ENCODE data around the gene HSD17B3. TPM values are rescaled to one million over a fixed set of nuclear protein-coding genes. Genes with fewer than 3 reads are reported as not detected.

The HSD17B3 gene
- polyA plus RNA-seq, 1 donor = 1.9 TPM

DNA sequence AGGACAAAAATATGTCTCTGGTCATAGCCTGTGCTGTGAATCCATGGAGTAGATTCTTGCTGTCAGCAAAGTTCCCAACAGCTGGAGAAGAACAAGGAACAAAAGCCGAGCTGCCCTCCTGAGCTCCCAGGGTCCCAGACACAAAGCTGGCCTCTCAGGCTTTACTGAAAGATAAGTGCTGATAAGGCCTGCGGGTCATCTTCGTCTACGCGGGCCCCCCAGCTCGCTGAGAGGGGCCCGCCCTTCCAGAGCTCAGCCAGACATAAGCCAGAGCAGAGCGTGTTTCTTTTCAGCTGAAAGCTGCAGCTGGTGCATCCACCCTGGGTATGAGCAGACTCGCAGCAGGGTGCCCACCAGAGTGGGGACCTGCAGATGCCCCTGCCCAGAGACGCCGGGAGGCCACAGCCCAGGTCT is 84.7 kb downstream of the HSD17B3 start:
- H3K4me3 ChIP-seq (ENCODE audit: low read length) = no peak overlapping the region
- H3K4me1 ChIP-seq (ENCODE audit: control insufficient read depth, insufficient read depth, low read length) = peaks cover 12% of the 10 kb centered on the region
- peaks cover 10% of the 10 kb centered on the region for H3K27me3 ChIP-seq (ENCODE audit: control insufficient read depth, insufficient read depth, low read length)
- H3K36me3 ChIP-seq (ENCODE audit: control insufficient read depth, insufficient read depth, low read length) = no peaks in the 10 kb centered on the region
- H3K27ac ChIP-seq (ENCODE audit: low read length) = peak overlapping the region; percentile 15
- WGBS (ENCODE audit: insufficient coverage, low lambda C conversion rate) = no CpG with 5 or more reads among the region's 11 CpGs
- DNase-seq = peak in 1 of 2 donors; percentile 59
- peaks cover 9% of the 10 kb centered on the region for H3K9me3 ChIP-seq (ENCODE audit: control insufficient read depth, low read depth, low read length)

- Histone ChIP-seq H3K36me3 (ENCODE audit: control insufficient read depth, insufficient read depth, low read length) (no peaks in the 10 kb centered on the region), H3K27me3 (ENCODE audit: control insufficient read depth, insufficient read depth, low read length) (peaks cover 7% of the 10 kb centered on the region), H3K27ac (ENCODE audit: low read length) (no peak overlapping the region)
Measured at GRCh38 chr9:96216583-96216982, 85.4 kb downstream of the HSD17B3 start.

DNA sequence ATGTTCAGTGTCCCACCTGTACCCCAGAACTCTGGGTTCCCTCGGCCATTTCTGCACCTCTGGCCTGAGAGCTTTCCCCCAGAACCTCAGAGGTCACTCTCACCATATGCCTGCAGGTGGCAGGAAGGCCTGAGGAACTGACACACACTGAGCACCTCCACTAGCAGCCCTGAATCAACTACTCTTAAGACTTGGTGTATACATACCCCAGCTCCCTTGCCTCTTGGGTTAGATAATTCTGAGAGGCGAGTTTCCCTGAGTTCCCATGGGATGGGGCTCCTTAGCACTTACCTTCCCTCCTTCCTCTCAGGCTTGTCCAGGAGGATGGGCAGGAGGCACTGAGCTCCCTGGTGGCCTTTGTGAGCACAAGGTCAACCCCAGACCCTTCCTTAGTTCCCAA is 86.1 kb downstream of the HSD17B3 start:
- no CpG with 5 or more reads among the region's 2 CpGs for WGBS (ENCODE audit: insufficient coverage, low lambda C conversion rate)
- no peak for DNase-seq
- Histone ChIP-seq H3K27ac (ENCODE audit: low read length) (no peak overlapping the region), H3K9me3 (ENCODE audit: control insufficient read depth, low read depth, low read length) (peaks cover 9% of the 10 kb centered on the region), H3K4me3 (ENCODE audit: low read length) (no peak overlapping the region), H3K27me3 (ENCODE audit: control insufficient read depth, insufficient read depth, low read length) (peaks cover 9% of the 10 kb centered on the region), H3K36me3 (ENCODE audit: control insufficient read depth, insufficient read depth, low read length) (no peaks in the 10 kb centered on the region), H3K4me1 (ENCODE audit: control insufficient read depth, insufficient read depth, low read length) (peaks cover 12% of the 10 kb centered on the region)

More at GRCh38 chr9:96216583-96216982, 85.4 kb downstream of the HSD17B3 start:
- DNase-seq = no peak
- H3K4me1 ChIP-seq (ENCODE audit: control insufficient read depth, insufficient read depth, low read length) = peaks cover 12% of the 10 kb centered on the region
- WGBS (ENCODE audit: insufficient coverage, low lambda C conversion rate) = no CpG with 5 or more reads among the region's 5 CpGs
- peaks cover 9% of the 10 kb centered on the region for H3K9me3 ChIP-seq (ENCODE audit: control insufficient read depth, low read depth, low read length)
- no peak overlapping the region for H3K4me3 ChIP-seq (ENCODE audit: low read length)

DNA sequence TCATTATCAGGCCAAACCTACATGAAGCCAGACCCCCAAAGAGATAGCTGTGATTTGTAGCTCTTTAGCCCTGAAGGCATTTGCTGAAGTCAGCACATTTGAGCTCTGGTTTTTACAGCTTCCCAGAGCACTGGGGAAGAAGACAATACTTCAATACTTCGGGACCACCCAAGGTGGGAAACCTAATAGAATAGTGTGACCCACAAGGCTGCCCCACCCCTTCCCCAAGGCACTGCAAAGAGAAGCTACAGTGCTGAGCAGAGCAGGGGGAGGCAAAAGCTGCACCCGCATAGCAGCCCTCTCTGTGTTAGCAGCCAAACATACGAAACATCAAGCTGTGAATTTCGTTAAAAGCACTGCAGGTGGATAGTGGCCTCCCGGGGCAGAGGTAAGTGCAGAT is 87.3 kb downstream of the HSD17B3 start:
- peaks cover 9% of the 10 kb centered on the region for H3K27me3 ChIP-seq (ENCODE audit: control insufficient read depth, insufficient read depth, low read length)
- no peak overlapping the region for H3K27ac ChIP-seq (ENCODE audit: low read length)
- peaks cover 7% of the 10 kb centered on the region for H3K9me3 ChIP-seq (ENCODE audit: control insufficient read depth, low read depth, low read length)
- no CpG with 5 or more reads among the region's 5 CpGs for WGBS (ENCODE audit: insufficient coverage, low lambda C conversion rate)
- peaks cover 12% of the 10 kb centered on the region for H3K4me1 ChIP-seq (ENCODE audit: control insufficient read depth, insufficient read depth, low read length)
- no peak overlapping the region for H3K4me3 ChIP-seq (ENCODE audit: low read length)
- H3K36me3 ChIP-seq (ENCODE audit: control insufficient read depth, insufficient read depth, low read length) = no peaks in the 10 kb centered on the region
- DNase-seq = no peak

GRCh38 chr9:96209407-96210271 is 92.3 kb downstream of the HSD17B3 start:
- 100% methylated on average over 3 of the region's 7 CpGs for WGBS (ENCODE audit: insufficient coverage, low lambda C conversion rate)
- Histone ChIP-seq H3K27ac (ENCODE audit: low read length) (no peak overlapping the region), H3K27me3 (ENCODE audit: control insufficient read depth, insufficient read depth, low read length) (peaks cover 6% of the 10 kb centered on the region), H3K36me3 (ENCODE audit: control insufficient read depth, insufficient read depth, low read length) (no peaks in the 10 kb centered on the region), H3K4me3 (ENCODE audit: low read length) (no peak overlapping the region), H3K9me3 (ENCODE audit: control insufficient read depth, low read depth, low read length) (no peaks in the 10 kb centered on the region), H3K4me1 (ENCODE audit: control insufficient read depth, insufficient read depth, low read length) (no peaks in the 10 kb centered on the region)
- DNase-seq = no peak

DNA sequence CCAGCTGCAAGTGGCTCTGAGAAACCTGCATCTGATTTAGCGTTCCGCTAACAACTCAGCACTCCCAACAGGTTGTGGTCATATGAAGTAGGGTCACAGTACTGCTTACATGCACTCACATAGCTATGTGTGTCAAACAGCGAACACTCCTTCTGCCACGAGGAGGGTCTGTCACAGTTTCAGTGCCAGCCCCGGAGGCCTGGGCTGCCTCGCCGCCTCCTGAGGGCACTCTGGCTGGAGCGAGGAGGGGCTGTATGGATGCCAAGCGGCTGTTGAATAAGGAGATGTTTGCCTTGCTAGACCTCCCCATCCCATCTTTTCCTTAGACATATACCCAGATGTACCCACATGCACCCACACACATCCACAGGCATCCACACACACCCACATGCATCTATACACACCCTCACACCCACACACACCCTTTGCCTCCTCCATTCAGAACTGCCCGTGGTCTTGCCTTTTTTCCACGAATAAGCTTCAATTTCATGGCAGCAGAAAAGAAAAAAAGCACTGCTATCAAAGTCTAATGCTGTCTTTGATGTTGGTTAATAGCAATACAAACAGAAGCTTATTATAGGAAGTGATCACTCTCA is 95.7 kb downstream of the HSD17B3 start:
- DNase-seq = no peak
- no CpG with 5 or more reads among the region's 11 CpGs for WGBS (ENCODE audit: insufficient coverage, low lambda C conversion rate)
- no peaks in the 10 kb centered on the region for H3K36me3 ChIP-seq (ENCODE audit: control insufficient read depth, insufficient read depth, low read length)

DNA sequence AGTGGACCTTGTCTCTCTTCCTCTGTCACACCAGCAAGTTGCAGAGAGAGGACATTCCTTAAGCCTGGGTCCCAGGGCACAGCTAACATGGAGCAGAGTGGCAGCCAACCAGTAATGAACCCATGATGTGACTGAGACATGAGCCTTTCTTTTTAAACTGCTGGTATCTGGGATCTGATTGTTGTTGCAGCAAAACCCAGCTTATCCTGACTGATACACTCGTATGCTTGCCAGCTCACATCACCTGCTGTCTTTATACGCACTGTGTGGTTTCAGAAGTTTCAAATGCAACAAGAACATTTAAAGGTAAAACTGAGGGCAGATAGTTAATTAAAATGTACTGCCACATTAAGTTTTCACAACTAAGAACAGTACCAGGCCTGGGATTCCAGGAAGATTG is 97.1 kb downstream of the HSD17B3 start:
- Histone ChIP-seq H3K36me3 (ENCODE audit: control insufficient read depth, insufficient read depth, low read length) (no peaks in the 10 kb centered on the region), H3K9me3 (ENCODE audit: control insufficient read depth, low read depth, low read length) (peaks cover 3% of the 10 kb centered on the region), H3K4me1 (ENCODE audit: control insufficient read depth, insufficient read depth, low read length) (no peaks in the 10 kb centered on the region), H3K27me3 (ENCODE audit: control insufficient read depth, insufficient read depth, low read length) (no peaks in the 10 kb centered on the region), H3K4me3 (ENCODE audit: low read length) (no peak overlapping the region), H3K27ac (ENCODE audit: low read length) (no peak overlapping the region)
- 100% methylated on average over 1 of the region's 2 CpGs for WGBS (ENCODE audit: insufficient coverage, low lambda C conversion rate)
- no peak for DNase-seq

More for the DNA sequence above, 95.7 kb downstream of the HSD17B3 start:
- Histone ChIP-seq H3K4me3 (ENCODE audit: low read length) (no peak overlapping the region), H3K4me1 (ENCODE audit: control insufficient read depth, insufficient read depth, low read length) (no peaks in the 10 kb centered on the region), H3K9me3 (ENCODE audit: control insufficient read depth, low read depth, low read length) (peaks cover 3% of the 10 kb centered on the region), H3K27ac (ENCODE audit: low read length) (no peak overlapping the region), H3K27me3 (ENCODE audit: control insufficient read depth, insufficient read depth, low read length) (peaks cover 2% of the 10 kb centered on the region)

DNA sequence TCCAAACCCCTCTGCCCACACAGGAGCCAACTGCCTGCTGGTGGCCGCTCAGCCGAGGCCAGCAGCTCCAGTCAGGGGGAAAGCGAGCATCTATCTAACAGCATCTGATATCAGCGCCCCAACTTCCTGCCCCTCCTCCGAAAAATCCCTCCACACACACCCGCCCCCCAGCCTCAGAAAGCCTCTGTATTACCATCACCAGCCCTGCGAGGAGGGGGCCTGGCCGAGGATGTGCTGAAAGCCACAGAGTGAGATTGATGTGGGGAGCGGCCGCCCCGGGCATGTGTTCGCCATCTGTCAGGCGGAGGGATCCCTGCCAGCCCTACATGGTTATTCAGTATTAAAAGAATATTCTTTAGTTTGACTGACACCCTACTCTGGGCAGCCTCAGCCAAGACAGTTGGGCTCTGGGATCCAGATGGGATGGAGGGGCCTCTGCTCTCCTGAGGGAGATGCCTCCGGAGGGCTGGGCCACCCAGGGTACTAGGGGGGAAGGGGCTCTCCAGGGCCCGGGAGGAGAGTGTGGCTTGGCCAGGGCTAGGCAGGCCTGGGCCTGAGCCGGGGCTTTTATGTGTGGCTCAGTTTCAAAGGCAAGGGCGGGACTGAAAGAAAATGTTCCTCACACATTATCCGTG is 98.0 kb downstream of the HSD17B3 start:
- no CpG with 5 or more reads among the region's 18 CpGs for WGBS (ENCODE audit: insufficient coverage, low lambda C conversion rate)
- no peak for DNase-seq
- H3K9me3 ChIP-seq (ENCODE audit: control insufficient read depth, low read depth, low read length) = peaks cover 3% of the 10 kb centered on the region
- H3K4me3 ChIP-seq (ENCODE audit: low read length) = no peak overlapping the region
- no peaks in the 10 kb centered on the region for H3K36me3 ChIP-seq (ENCODE audit: control insufficient read depth, insufficient read depth, low read length)
- H3K4me1 ChIP-seq (ENCODE audit: control insufficient read depth, insufficient read depth, low read length) = no peaks in the 10 kb centered on the region
- no peaks in the 10 kb centered on the region for H3K27me3 ChIP-seq (ENCODE audit: control insufficient read depth, insufficient read depth, low read length)
- no peak overlapping the region for H3K27ac ChIP-seq (ENCODE audit: low read length)

GRCh38 chr9:96202971-96203780 is 98.8 kb downstream of the HSD17B3 start:
- peaks cover 3% of the 10 kb centered on the region for H3K9me3 ChIP-seq (ENCODE audit: control insufficient read depth, low read depth, low read length)
- no peak overlapping the region for H3K27ac ChIP-seq (ENCODE audit: low read length)
- no CpG with 5 or more reads among the region's 13 CpGs for WGBS (ENCODE audit: insufficient coverage, low lambda C conversion rate)
- H3K4me1 ChIP-seq (ENCODE audit: control insufficient read depth, insufficient read depth, low read length) = no peaks in the 10 kb centered on the region
- H3K27me3 ChIP-seq (ENCODE audit: control insufficient read depth, insufficient read depth, low read length) = no peaks in the 10 kb centered on the region
- no peak for DNase-seq
- H3K4me3 ChIP-seq (ENCODE audit: low read length) = no peak overlapping the region
- no peaks in the 10 kb centered on the region for H3K36me3 ChIP-seq (ENCODE audit: control insufficient read depth, insufficient read depth, low read length)

DNA sequence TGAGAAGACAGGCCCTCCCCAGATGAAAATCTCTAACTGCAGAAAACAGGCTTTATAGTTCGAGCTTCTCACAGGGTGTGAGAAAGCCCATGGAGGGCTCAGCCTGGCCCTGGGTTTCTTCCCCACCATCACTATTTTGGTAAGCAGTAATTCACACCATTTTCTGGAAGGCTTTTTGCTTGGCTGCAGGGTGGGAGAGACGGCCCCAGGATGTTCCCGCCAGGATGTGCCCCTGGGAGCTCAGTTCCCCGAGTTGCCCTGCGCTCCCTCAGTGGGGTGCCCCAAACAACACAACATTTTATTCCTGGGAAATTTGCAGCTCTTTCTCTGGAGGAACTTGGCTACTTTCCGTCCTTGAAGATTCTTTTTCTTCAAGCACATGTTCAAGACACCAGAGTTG is 100.8 kb downstream of the HSD17B3 start:
- Histone ChIP-seq H3K27ac (ENCODE audit: low read length) (no peak overlapping the region), H3K36me3 (ENCODE audit: control insufficient read depth, insufficient read depth, low read length) (no peaks in the 10 kb centered on the region), H3K4me1 (ENCODE audit: control insufficient read depth, insufficient read depth, low read length) (no peaks in the 10 kb centered on the region), H3K9me3 (ENCODE audit: control insufficient read depth, low read depth, low read length) (peaks cover 3% of the 10 kb centered on the region), H3K27me3 (ENCODE audit: control insufficient read depth, insufficient read depth, low read length) (no peaks in the 10 kb centered on the region), H3K4me3 (ENCODE audit: low read length) (no peak overlapping the region)
- no peak for DNase-seq
- no CpG with 5 or more reads among the region's 6 CpGs for WGBS (ENCODE audit: insufficient coverage, low lambda C conversion rate)

Measured in large intestine (tissue), 3 donors.